ENCODE results near the gene GCN1. TPM values are rescaled to one million over a fixed set of nuclear protein-coding genes. Genes with fewer than 3 reads are reported as not detected.
"Not testable (repeated sequence)": the region's sequence is repeated elsewhere in the genome, so short reads cannot be mapped to it uniquely, and the experiment has no call there.

Gene GCN1
- polyA plus RNA-seq, 1 experiment = 59.7 TPM

DNA sequence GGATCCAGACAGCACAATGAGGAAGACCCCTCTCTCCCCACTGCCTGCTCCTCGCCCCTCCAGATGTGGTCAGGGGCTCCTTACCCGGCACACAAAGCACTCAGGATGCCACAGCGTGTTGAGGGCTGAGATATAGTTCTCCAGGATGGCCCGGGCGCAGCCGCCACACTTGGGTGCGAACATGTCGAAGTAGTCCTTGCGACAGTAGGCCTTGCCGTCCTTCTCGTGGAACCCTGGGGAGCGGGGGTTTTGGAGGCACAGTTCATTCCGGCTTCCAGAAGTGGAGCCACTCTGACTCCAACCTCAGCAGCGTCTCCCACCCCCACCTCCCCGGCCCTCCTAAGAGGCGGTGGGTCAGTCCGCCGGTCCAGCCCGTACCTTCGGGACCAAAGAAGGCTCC, 19.2 kb upstream of the GCN1 start:
- ChIA-PET CTCF (no interaction called here), POLR2A (no interaction called here)
- no peak overlapping the region for H3K4me3 ChIP-seq (ENCODE audit: low read depth, low read length)
- peaks cover 47% of the 10 kb centered on the region for H3K36me3 ChIP-seq (ENCODE audit: control insufficient read depth, insufficient read depth, low read length)
- DNase-seq (ENCODE audit: low read depth) = no peak
- TF ChIP-seq, protein P1, sequence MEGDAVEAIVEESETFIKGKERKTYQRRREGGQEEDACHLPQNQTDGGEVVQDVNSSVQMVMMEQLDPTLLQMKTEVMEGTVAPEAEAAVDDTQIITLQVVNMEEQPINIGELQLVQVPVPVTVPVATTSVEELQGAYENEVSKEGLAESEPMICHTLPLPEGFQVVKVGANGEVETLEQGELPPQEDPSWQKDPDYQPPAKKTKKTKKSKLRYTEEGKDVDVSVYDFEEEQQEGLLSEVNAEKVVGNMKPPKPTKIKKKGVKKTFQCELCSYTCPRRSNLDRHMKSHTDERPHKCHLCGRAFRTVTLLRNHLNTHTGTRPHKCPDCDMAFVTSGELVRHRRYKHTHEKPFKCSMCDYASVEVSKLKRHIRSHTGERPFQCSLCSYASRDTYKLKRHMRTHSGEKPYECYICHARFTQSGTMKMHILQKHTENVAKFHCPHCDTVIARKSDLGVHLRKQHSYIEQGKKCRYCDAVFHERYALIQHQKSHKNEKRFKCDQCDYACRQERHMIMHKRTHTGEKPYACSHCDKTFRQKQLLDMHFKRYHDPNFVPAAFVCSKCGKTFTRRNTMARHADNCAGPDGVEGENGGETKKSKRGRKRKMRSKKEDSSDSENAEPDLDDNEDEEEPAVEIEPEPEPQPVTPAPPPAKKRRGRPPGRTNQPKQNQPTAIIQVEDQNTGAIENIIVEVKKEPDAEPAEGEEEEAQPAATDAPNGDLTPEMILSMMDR (IDR thresholded peaks at IDR 0.05; ENCODE audit: insufficient read depth, low read depth, low read length) = no peak
- no peaks in the 10 kb centered on the region for H3K27me3 ChIP-seq (ENCODE audit: control insufficient read depth, insufficient read depth, low read length)

DNA sequence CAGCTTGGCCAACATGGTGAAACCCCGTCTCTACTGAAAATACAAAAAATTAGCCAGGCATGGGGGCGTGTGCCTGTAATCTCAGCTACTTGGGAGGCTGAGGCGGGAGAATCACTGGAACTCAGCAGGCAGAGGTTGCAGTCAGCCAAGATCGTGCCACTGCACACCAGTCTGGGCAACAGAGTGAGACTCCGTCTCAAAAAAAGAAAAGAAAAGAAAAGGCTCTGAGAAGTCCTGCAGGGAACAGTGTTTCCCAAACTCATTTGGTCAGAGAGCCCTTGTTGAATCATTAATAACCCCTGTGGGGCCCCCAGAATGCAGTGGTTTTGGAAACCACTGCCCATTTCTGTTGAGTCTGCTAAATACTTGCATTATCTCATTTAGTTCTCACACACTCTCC, 18.7 kb upstream of the GCN1 start:
- DNase-seq (ENCODE audit: low read depth); H3K27me3 ChIP-seq (ENCODE audit: control insufficient read depth, insufficient read depth, low read length); POLR2A ChIA-PET; H3K4me3 ChIP-seq (ENCODE audit: low read depth, low read length): not testable (repeated sequence)
- H3K36me3 ChIP-seq (ENCODE audit: control insufficient read depth, insufficient read depth, low read length) = peaks cover 47% of the 10 kb centered on the region
- CTCF ChIA-PET = interaction anchor here (1.6 to 1.7 kb wide), 2 partner anchors 12 to 16 kb away, joined by 4 to 6 read pairs; partner anchors contain the start of gene RPLP0

GRCh38 chr12:120212301-120212700, 17.8 kb upstream of the GCN1 start:
- ChIA-PET POLR2A (no interaction called here), CTCF (interaction anchor here (1.6 to 1.7 kb wide), 2 partner anchors 11 to 16 kb away, joined by 4 to 6 read pairs; partner anchors contain the start of gene RPLP0)
- peaks cover 47% of the 10 kb centered on the region for H3K36me3 ChIP-seq (ENCODE audit: control insufficient read depth, insufficient read depth, low read length)
- DNase-seq (ENCODE audit: low read depth) = no peak
- H3K27me3 ChIP-seq (ENCODE audit: control insufficient read depth, insufficient read depth, low read length) = no peaks in the 10 kb centered on the region
- TF ChIP-seq, protein P1 (IDR thresholded peaks at IDR 0.05; ENCODE audit: insufficient read depth, low read depth, low read length) = no peak
- no peak overlapping the region for H3K4me3 ChIP-seq (ENCODE audit: low read depth, low read length)

GRCh38 chr12:120211904-120212283, 17.4 kb upstream of the GCN1 start:
- H3K36me3 ChIP-seq (ENCODE audit: control insufficient read depth, insufficient read depth, low read length) = peaks cover 44% of the 10 kb centered on the region
- H3K4me3 ChIP-seq (ENCODE audit: low read depth, low read length) = no peak overlapping the region
- H3K27me3 ChIP-seq (ENCODE audit: control insufficient read depth, insufficient read depth, low read length) = no peaks in the 10 kb centered on the region
- no peak for DNase-seq (ENCODE audit: low read depth)
- TF ChIP-seq, protein P1 (IDR thresholded peaks at IDR 0.05; ENCODE audit: insufficient read depth, low read depth, low read length) = no peak
- ChIA-PET CTCF (interaction anchor here (1.6 to 1.7 kb wide), 2 partner anchors 11 to 17 kb away, joined by 4 to 6 read pairs; partner anchors contain the start of gene RPLP0), POLR2A (no interaction called here)

- CTCF ChIA-PET = interaction anchor here (1.5 kb wide), 1 partner anchor 11 kb away, joined by 6 read pairs; the partner anchor contains the start of gene RPLP0
- Histone ChIP-seq H3K36me3 (ENCODE audit: control insufficient read depth, insufficient read depth, low read length) (peaks cover 43% of the 10 kb centered on the region), H3K27me3 (ENCODE audit: control insufficient read depth, insufficient read depth, low read length) (no peaks in the 10 kb centered on the region), H3K4me3 (ENCODE audit: low read depth, low read length) (no peak overlapping the region)
- DNase-seq (ENCODE audit: low read depth) = no peak
- TF ChIP-seq, protein P1 (IDR thresholded peaks at IDR 0.05; ENCODE audit: insufficient read depth, low read depth, low read length) = no peak
- POLR2A ChIA-PET = interaction anchor here (1.0 kb wide), 1 partner anchor 10 kb away, joined by 3 read pairs; no protein-coding TSS in a partner anchor
Measured at GRCh38 chr12:120211243-120211903, 16.9 kb upstream of the GCN1 start.

Data from BJ (cell line).